GM10847 (cell line): ENCODE measurements around the gene AHCY.

Source experiments
- POLR2A ChIP-seq: IDR thresholded peaks from 2 replicates; pipeline ENCODE4 v1.6.1; 2011; ENCODE audit not compliant: insufficient read length; ENCODE audit errors: extremely low read depth

Gene AHCY

DNA sequence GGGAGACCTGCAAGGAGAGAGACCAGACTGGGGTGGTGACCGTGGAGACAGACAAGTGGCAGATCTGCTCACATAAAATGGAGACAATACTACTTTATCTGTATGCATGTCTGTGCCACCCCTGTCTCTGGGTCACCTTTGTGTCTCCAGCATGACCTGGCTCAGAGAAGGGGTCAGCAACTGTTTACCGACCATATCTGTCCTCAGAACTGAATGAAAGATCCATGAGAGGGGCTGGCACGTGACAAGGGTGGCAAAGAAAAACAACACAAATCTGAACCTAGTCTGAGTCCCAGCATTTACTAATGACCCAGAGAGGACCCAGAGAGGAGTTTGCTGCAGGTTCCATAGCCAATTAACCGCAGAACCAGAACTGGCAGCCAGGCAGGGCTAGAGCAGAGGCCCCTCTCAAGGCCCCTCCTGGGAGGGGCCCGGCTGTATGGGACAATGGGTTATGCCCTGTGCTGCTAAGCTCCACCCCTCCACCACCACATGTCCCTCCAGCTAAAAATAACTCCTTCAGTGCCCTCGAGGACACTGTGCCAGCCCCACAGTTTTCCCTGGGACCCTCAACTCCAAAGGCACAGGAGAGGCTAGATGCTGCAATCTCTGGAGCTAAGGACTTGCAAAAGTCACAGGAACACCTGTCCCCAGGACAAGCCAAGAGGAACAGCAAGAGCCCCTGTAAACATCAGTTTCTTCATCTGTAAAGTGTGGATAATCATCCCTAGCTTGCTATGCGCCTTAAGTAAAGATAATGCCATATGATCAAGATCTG is 2.2 kb downstream of the AHCY start:
- no peak for TF ChIP-seq POLR2A

DNA sequence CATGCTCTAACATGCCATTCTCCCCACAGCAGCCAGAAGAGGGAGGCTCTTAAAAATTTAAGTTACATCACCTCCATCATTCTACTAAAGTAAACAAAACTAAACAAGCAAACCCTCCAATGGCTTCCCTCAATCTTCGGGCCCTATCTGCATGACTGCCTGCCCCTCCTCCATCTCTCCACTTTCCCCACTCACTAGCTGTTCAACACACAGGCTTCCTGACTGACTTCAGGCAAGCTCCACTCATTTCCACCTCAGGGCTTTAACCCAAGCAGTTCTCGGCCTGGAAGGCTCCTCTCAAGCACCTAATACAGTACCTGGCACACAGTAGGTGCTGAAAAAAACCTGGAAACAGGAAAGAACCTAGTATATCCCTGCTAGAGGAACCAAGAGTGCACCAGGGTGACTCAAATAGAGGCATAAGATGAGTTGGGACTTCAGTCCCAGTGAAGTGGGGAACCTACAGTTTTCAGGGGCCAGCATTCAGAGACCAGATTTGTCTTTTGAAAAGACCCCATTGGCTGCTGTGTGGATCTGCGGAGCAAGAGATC is 2.8 kb downstream of the AHCY start:
- TF ChIP-seq POLR2A: no peak

DNA sequence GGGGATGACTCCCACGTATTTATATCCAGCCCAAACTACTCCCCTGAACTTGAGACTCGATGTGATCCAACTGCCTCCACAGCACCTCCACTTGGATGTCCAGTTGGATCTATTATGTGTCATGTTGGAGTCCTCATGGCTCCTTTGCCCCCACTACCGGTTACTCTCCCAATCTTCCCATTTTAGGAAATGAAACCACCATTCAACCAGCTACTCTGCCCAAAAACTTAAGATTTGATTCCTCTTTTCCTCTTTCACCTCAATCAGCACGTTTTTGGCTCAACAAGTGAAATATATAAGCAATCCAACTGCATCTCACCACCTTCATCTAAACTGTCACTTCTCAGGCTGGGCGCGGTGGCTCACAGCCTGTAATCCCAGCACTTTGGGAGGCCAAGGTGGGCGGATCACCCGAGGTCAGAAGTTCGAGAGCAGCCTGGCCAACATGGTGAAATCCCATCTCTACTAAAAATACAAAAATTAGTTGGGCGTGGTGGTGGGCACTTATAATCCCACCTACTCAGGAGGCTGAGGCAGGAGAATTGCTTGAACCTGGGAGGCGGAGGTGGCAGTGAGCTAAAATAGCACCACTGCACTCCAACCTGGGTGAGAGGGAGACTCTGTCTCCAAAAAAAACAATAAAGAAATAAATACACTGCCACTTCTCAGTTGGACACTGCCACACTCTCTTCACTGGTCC is 3.4 kb downstream of the AHCY start:
- TF ChIP-seq POLR2A: no peak

DNA sequence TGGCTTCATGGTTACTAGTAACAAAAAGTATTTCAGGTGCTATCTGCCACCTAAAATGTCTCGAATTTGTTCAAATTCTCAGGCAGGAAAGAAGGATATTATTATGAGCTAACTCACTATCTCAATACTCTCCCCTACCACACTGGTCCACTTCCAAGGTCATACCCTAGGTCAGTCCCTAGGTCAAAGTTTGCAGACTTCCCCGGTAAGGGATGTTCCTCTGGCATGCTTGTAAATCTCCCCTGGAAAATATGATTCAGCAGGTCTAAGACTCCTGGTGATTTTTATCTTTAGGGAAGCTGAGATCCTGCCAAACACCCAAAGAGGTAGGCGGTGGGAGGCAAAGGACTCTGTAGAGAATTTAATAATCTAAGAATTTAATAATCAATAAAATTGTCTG is 6.7 kb downstream of the AHCY start:
- TF ChIP-seq POLR2A: no peak

DNA sequence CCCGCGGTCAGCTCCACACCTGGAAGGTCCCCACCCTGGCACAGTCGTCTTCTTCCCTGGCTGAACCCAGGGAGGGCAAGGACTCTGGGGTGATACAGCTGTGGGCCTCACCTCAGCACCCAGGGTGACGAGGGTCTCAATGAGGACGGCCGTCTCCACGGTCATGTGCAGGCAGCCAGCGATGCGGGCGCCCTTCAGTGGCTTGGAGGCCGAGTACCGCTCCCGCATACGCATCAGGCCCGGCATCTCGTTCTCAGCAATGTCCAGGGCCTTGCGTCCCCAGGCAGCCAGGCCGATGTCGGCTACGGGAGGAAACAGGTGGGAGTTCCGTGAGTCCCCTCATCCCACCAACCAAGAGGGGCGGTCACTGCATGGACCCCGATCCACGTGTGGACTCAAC is 7.9 kb downstream of the AHCY start:
- no peak for TF ChIP-seq POLR2A

DNA sequence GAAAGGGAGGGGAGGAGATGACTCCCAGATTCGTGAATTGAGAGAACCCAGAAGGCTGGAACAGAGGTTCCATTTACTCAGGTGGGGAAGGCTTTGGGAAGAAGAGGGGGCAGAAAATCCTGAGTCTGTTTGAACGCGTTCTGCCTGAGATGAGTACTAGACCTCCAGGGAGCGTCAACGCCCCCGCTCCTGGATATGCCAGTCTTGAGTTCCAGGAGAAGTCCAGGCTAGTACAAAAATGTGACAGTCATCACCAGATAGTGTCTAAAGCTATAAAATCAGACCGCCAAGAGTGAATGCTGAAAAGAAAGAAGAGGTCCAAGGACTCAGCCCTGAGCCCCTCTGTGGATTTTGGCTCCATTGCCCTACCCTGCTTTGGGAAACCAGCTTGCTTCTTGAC is 8.6 kb downstream of the AHCY start:
- TF ChIP-seq POLR2A: no peak

DNA sequence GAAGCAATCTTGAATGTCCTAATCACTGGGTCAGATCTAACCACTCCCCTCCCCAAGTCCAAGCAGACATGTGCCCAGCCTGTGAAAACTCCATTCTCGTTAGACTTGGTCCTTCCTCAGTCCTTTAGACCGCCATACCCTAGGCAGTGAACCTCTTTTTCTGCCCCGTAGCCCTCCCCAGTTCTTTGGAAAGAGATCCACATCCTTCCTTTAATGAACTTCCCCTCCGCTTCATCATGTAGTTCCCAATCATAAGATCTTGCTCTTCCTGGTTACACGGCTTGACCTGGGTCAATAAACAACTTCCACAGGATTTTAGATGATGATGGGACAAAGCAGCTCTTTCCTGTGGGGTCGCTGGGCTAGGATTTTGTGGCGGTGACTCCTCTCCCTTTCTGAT is 9.6 kb downstream of the AHCY start:
- no peak for TF ChIP-seq POLR2A

DNA sequence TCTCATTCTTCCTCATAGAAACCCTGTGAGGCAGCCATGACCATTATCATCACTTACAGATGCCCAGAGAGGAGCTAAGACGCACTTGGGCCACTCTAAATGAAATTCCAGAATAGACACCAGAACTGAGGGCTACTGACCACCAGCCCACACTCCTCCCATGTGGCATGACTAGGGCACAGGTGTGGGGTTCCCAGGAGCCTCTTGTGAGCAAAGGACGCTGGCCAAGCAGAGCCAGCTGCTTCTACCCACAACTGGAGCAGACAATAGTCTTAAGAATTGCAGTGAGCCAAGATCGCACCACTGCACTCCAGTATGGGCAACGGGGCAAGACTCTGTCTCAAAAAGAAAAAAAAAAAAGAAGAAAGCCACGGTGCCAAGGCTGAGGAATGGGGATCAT is 10.0 kb downstream of the AHCY start:
- no peak for TF ChIP-seq POLR2A

DNA sequence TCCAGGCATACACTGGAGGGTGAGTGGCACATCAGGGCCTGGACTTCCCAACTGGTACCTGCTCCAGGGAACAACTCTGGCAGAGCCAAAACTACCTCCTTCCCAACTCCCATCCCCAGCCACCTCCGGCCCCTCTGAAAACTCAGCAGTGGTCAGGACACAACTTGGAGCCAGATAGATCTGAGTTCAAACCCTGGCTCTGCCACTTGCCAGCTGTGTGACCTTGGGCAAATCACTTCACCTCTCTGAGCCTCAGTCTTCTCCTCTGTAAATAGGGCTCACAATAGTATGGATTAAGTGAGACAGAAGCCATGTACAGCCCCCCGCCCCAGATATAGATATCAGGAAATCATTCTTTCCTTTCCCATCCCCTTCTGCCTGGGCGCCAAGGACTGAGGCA is 10.7 kb downstream of the AHCY start:
- no peak for TF ChIP-seq POLR2A

DNA sequence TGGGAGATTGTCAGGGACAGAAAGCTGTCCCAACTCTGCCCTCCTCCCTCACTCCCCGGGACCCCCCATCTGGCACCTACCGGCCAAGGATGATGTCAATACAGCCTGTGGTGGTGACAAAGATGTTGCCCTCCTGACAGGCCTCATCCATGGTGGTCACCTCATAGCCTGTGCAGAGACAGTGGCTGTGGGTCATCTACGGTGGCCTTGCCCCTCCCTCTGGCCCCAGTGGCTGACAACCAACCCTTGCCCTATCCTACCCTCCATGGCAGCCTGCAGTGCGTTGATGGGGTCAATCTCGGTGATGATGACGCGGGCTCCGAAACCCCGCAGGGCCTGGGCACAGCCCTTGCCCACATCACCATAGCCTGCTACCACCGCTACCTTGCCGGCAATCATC is 12.7 kb downstream of the AHCY start:
- no peak for TF ChIP-seq POLR2A

DNA sequence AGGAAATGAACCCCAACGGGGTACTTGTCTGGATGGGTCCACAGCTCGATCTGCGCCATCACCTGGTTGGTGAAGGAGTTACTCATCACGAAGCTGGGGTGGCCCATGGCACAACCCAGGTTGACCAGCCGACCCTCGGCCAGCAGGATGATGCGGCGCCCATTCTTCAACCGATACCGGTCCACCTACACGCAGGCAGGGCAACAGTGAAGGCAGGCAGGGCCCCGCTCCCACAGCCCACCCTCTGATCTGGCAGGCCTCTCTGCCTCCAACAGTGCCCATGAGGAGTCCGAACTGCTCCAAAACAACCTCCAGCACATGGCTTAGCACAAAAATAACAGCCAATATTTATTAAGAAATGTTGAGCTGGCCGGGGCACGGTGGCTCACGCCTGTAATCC is 17.7 kb downstream of the AHCY start:
- no peak for TF ChIP-seq POLR2A

DNA sequence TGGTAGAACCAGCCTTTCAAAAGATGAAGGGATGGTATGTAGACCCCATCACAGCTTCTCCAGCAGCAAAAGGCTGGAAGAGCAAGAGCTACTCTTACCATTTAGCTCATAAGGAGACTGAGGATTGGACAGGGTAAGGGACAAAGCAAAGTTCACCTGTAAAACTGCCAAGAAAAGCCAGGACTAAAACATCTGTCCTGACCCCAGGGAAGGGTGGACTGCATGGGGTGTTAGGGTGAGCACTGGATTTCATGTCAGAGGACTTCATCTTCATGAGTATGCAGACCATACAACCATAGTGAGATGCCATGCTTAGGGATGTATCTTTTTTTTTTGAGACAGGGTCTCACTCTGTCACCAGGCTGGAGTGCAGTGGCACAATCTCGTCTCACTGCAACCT is 19.3 kb downstream of the AHCY start:
- no peak for TF ChIP-seq POLR2A

DNA sequence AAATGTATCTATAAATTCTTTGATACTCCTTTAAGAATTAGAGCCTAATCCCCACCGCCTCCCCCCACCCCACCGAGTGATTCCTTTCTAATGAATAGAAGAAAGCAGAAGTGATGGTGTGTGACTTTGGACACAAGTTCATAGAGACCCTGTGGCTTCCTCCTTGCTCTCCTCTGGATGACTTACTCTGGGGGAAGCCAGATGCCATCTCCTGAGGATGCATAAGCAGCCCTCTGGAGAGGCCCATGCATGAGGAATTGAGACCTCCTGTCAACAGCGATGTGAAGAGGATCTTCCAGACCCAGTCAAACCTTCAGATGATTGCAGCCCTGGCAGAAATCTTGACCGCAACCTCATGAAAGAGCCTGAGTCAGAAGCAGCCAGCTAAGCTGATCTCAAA is 21.1 kb downstream of the AHCY start:
- no peak for TF ChIP-seq POLR2A

DNA sequence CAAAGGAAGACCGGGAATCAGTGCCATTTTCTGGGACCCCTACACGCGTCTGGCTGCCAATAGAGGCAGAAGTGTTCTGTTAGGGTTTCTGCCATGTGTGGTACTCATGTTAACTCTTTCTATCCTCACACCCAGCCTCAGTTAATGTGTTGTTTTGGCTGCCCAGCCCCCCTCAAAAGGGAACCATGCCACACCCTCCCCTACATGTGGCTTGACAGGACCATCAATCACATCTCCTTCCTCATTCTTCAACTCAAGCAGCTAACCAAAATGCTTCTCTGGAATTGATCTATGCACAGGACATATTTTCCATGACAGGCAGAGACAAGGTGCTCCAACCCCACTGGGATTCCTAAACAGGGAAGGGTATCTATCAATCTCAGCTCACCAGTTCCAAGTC is 22.0 kb downstream of the AHCY start:
- TF ChIP-seq POLR2A: no peak

DNA sequence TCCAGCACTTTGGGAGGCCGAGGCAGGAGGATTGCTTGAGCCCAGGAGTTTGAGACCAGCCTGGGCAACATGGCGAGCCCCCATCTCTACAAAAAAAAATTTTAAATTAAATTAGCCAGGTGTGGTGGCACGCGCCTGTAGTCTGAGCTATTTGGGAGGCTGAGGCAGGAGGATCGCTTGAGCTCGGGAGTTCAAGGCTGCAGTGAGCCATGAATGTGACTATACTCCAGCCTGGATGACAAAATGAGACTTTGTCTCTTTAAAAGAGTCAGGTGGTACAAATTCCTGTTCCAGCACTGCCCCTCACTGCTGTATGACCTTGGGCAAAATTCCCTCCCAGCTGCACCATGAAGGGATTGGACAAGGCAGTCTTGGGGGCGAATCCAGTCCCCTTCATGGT is 28.5 kb downstream of the AHCY start:
- TF ChIP-seq POLR2A: no peak

DNA sequence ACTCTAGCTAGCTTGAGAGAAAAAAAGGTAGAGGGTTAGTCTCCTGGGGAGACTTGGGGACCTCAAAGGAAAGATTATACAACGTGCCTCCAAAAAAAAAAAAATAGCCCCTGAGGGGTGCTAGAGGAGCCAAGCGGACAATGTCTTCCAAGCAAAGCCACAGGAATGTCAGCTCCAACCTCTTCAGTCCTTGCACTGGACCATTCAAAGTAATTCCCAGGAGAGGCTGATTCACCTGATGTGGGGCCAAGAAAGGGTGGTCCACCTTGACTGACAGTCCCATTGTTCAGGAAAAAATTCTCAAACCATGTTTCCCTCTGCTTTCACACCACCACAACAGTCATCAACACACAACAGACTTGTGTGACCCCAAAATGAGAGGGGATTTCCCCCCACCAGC is 31.2 kb downstream of the AHCY start:
- no peak for TF ChIP-seq POLR2A

DNA sequence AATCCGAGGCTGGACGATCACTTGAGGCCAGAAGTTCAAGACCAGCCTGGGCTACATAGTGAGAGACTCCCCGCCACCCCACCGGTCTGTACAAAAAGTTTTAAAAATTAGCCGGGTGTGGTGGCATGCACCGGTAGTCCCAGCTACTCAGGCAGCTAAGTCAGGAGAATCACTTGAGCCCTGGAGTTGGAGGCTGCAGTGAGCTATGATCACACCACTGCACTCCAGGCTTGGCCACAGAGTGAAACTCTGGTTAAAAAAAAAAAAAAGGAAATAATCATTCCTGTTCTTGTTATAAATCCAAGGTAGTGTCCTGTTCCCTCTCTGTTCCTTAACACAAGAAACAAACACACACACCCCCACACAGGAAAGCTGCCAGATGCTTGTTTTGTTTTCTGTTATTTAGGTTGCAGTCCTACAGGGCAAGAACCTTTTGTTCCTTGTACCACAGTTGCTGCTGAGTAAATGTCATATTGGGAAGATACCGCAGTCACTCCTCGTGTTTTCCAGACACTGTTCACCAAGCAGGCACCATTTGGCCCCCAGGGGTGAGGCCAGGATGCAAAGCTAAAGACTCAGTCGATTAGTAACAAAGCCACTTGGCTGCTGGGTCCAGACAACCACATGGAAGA is 33.0 kb downstream of the AHCY start:
- TF ChIP-seq POLR2A: no peak
